Colonic mucosa (tissue), 4 donors: ENCODE measurements around the gene EXD3. TPM values are rescaled to one million over a fixed set of nuclear protein-coding genes. Genes with fewer than 3 reads are reported as not detected.
A peak's percentile ranks its signal among the peaks of the same experiment; 100 is the strongest.
"Not testable (repeated sequence)": the region's sequence is repeated elsewhere in the genome, so short reads cannot be mapped to it uniquely, and the experiment has no call there.

Source experiments
- DNase-seq: peaks from one replicate; pipeline ENCODE4 v3.0.0-alpha.2; 2020
- H3K27ac ChIP-seq: fragments of 200-600 bp; one replicate; pipeline ENCODE4 v1.8.0; 2021
- H3K27me3 ChIP-seq: fragments of 200-600 bp; one replicate; pipeline ENCODE4 v1.8.0; 2021
- H3K36me3 ChIP-seq: fragments of 200-600 bp; one replicate; pipeline ENCODE4 v1.8.0; 2021
- H3K4me1 ChIP-seq: fragments of 200-600 bp; one replicate; pipeline ENCODE4 v1.8.0; 2021; ENCODE audit warnings: mild to moderate bottlenecking
- H3K4me3 ChIP-seq: fragments of 200-600 bp; one replicate; pipeline ENCODE4 v1.8.0; 2021
- H3K9ac ChIP-seq, 2 donors: one replicate each; pipeline ENCODE4 v1.7.0; 2013; ENCODE audit warnings: control low read depth in 2 of 2, low read depth in 2 of 2, low read length in 2 of 2
- H3K9me3 ChIP-seq: fragments of 200-600 bp; one replicate; pipeline ENCODE4 v1.8.0; 2021
- intact Hi-C: fragments of 100-400 bp; cut with DNase I; formaldehyde crosslinking; loops from one replicate; pipeline ENCODE4 v1.14.1; 2022
- total RNA-seq, 2 donors: library from RNA; stranded (reverse); fragmentation: NEBNext Ultra II Directional in 1 of 2; extraction: Animal tissue kit (Norgen Biotek cat#: 25700) in 1 of 2; gene quantifications; one replicate each; pipeline ENCODE4 v1.2.1, GENCODE V29; 2021
- TF ChIP-seq, protein P1 (sequence below): fragments of 200-600 bp; IDR thresholded peaks from one replicate; pipeline ENCODE4 v1.8.0; 2022; ENCODE audit warnings: antibody characterized with exemption, mild to moderate bottlenecking
- donor health status: healthy.
- donor health status: DM: no; HTN: no; CAD: no.
- donor health status: DM: no; HTN: no; CAD: no.

Gene EXD3
- total RNA-seq, 2 donors from 2014 or later, result 34.9 to 36.4 TPM

DNA sequence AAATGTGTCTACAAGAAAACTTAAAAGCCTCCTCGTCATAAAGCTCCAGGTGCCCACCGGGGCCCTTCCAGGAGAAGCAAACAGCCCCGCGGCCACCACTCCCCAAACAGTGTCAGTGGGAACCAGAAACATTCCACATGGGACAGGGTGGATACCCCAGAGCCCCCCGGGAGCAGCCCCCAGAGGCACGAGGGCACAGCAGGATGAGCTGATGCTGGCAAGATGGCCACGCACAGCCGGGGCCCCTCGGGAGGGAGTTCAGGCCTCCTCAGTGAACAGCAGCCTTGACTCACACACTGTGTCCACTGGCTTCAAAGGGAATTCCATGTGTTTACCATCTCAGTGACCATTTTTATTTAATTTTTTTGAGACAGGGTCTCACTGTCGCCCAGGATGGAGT lies 10.5 kb downstream of the EXD3 start:
- peaks cover 8% of the 10 kb centered on the region for H3K4me1 ChIP-seq
- DNase-seq, result no peak
- intact Hi-C loops, result no loop called here

DNA sequence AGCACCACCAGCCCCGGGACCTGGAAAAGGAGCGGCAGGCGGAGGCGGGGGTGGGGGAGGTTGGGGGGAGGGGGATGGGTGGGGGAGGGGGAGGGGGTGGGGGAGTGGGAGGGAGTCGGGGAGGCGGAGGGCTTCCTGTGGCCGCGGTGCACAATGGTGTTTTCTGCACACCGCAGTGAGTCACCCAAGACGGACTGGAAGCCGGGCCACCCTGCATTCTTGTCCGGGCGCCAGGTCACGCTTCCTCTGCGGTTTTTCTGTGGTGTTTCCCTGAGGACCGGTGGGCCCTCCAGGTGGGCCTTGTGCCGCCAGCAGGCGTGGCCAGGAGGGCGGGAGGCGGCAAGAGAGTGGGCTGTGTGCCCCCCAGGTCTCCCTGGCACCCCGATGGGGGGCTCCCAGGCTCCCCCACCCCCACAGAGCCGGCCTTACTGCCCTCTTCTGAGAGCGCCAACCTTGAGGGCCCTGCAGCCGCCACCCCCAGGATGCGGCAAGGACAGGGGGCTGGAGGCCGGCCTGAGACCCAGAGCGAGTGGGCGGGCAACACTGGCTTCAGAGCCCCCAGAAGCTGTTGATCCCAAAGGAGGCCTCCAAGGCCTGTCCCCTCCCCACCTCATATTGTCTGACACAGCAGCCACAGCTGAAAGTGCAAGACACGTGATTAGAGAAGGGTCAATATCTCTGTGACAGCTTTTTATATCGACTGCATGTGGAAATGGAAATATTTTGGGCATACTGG lies 11.1 kb downstream of the EXD3 start:
- DNase-seq, result no peak
- peaks cover 8% of the 10 kb centered on the region for H3K4me1 ChIP-seq
- intact Hi-C loops, result no loop called here
- H3K27me3 ChIP-seq, result no peaks in the 10 kb centered on the region
- TF ChIP-seq, protein P1, sequence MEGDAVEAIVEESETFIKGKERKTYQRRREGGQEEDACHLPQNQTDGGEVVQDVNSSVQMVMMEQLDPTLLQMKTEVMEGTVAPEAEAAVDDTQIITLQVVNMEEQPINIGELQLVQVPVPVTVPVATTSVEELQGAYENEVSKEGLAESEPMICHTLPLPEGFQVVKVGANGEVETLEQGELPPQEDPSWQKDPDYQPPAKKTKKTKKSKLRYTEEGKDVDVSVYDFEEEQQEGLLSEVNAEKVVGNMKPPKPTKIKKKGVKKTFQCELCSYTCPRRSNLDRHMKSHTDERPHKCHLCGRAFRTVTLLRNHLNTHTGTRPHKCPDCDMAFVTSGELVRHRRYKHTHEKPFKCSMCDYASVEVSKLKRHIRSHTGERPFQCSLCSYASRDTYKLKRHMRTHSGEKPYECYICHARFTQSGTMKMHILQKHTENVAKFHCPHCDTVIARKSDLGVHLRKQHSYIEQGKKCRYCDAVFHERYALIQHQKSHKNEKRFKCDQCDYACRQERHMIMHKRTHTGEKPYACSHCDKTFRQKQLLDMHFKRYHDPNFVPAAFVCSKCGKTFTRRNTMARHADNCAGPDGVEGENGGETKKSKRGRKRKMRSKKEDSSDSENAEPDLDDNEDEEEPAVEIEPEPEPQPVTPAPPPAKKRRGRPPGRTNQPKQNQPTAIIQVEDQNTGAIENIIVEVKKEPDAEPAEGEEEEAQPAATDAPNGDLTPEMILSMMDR, result no peak
- no peaks in the 10 kb centered on the region for H3K36me3 ChIP-seq
- H3K27ac ChIP-seq, result peak overlapping the region; percentile 51
- H3K4me3 ChIP-seq, result no peak overlapping the region
- H3K9me3 ChIP-seq, result no peaks in the 10 kb centered on the region
- peak overlapping the region; percentile 6 to 26 for H3K9ac ChIP-seq

More for the DNA sequence above, 10.5 kb downstream of the EXD3 start:
- H3K4me3 ChIP-seq, result no peak overlapping the region
- H3K9me3 ChIP-seq, result no peaks in the 10 kb centered on the region
- no peaks in the 10 kb centered on the region for H3K27me3 ChIP-seq
- TF ChIP-seq, protein P1, result no peak
- no peaks in the 10 kb centered on the region for H3K36me3 ChIP-seq
- H3K9ac ChIP-seq, result peak overlapping the region in 1 of 2 donors; percentile 19
- H3K27ac ChIP-seq, result peak overlapping the region; percentile 51

DNA sequence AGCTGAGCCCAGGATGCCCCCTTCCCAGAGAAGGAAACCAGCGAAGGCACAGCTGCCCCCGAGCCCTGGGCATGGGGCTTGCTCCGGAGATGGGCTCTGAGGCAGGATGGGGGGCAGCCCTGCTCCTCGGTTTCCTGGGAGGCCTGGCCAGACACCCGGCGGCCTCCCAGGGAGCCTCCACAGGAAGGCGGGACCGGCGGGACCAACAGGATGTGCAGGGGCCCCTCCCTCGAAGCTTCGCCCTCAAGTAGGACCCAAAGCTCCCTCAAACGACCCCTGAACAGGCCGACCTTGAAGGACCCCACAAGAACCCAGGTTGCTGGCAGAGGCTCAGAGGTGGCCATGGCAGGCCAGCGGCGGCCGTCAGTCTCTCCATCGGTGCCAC lies 11.7 kb downstream of the EXD3 start:
- TF ChIP-seq, protein P1, result no peak
- intact Hi-C loops, result no loop called here
- Histone ChIP-seq H3K9ac (no peak overlapping the region), H3K27me3 (no peaks in the 10 kb centered on the region), H3K27ac (no peak overlapping the region), H3K9me3 (no peaks in the 10 kb centered on the region), H3K4me3 (no peak overlapping the region), H3K4me1 (peaks cover 13% of the 10 kb centered on the region), H3K36me3 (no peaks in the 10 kb centered on the region)
- DNase-seq, result no peak

DNA sequence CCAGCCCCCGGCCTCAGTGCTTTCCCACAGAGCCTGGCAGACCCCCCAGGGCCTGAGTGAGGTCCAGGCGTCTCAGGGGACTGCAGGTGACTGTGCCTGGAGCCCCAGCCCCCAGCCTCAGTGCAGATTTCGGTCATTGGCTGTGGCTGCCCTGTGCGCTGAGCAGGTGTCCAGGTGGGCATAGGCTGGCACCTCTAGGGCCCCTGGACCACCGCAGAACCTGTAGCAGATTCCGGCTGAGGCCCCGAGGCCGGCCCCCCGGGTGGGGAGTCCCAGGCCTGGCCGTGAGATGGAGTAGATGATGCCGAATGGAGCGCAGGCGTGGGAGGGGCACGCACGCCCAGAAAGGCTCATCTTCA lies 12.1 kb downstream of the EXD3 start:
- Histone ChIP-seq H3K9me3 (no peaks in the 10 kb centered on the region), H3K4me3 (no peak overlapping the region), H3K27me3 (no peaks in the 10 kb centered on the region), H3K36me3 (no peaks in the 10 kb centered on the region), H3K27ac (no peak overlapping the region), H3K9ac (no peak overlapping the region), H3K4me1 (peaks cover 16% of the 10 kb centered on the region)
- TF ChIP-seq, protein P1, result no peak
- intact Hi-C loops, result no loop called here
- DNase-seq, result no peak

DNA sequence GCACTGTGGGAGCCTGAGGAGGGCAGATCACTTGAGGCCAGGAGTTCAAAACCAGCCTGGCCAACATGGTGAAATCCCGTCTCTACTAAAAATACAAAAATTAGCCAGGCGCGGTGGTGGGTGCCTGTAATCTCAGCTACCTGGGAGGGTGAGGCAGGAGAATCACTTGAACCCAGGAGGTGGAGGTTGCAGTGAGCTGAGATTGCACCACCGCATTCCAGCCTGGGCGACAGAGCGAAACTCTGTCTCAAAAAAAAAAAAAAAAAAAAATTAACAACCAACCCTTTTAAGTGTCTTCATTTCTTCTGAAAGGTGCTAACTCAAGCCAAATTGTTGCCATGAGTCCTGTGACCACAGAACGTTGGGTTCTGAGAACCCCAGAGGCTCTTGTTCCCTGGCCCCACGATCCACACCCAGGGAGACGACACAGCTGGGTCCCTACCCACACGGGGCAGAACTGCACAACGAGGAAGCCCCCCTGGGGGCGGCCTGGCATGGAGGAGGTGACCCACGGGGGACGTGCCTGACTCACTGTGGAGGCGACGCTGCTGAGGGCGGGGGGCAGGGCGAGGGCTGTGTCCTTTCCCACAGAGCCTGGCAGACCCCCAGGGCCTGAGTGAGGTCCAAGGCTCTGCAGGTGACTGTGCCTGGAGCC lies 12.6 kb downstream of the EXD3 start:
- H3K36me3 ChIP-seq, H3K9me3 ChIP-seq, H3K9ac ChIP-seq, H3K27ac ChIP-seq, intact Hi-C loops, DNase-seq, H3K4me3 ChIP-seq, H3K27me3 ChIP-seq: not testable (repeated sequence)
- peaks cover 16% of the 10 kb centered on the region for H3K4me1 ChIP-seq

DNA sequence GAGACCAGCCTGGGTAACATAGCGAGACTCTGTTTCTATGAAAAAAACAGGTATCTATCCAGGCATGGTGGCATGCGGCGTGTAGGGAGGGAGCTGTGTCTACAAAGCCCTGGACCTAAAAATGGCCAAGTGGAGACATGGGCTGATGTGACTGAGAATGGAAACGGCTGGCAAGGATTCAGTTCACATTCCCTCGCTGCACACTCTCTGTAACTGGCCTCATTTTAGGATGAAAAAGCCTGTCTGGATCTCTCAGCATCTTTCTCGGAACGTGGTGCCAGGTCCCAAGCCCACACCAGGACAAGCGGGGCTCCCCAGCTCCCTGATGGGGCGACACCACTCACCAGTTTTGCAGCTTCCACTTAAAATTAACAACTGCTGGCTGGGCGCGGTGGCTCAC lies 13.4 kb downstream of the EXD3 start:
- H3K27ac ChIP-seq, result no peak overlapping the region
- intact Hi-C loops, result loop anchor here (5.0 kb wide), 1 partner anchor 107 kb away; the partner anchor contains the start of gene NRARP
- TF ChIP-seq, protein P1, result no peak

More for the DNA sequence above, 13.4 kb downstream of the EXD3 start:
- Histone ChIP-seq H3K9ac (no peak overlapping the region), H3K27me3 (no peaks in the 10 kb centered on the region), H3K4me3 (no peak overlapping the region), H3K9me3 (no peaks in the 10 kb centered on the region), H3K36me3 (no peaks in the 10 kb centered on the region), H3K4me1 (peaks cover 22% of the 10 kb centered on the region)
- no peak for DNase-seq
